ENCODE measurements around the gene RNU2-63P. TPM values are rescaled to one million over a fixed set of nuclear protein-coding genes. Genes with fewer than 3 reads are reported as not detected.

The RNU2-63P gene
- not detected for total RNA-seq
- long read RNA-seq = 0 reads

DNA sequence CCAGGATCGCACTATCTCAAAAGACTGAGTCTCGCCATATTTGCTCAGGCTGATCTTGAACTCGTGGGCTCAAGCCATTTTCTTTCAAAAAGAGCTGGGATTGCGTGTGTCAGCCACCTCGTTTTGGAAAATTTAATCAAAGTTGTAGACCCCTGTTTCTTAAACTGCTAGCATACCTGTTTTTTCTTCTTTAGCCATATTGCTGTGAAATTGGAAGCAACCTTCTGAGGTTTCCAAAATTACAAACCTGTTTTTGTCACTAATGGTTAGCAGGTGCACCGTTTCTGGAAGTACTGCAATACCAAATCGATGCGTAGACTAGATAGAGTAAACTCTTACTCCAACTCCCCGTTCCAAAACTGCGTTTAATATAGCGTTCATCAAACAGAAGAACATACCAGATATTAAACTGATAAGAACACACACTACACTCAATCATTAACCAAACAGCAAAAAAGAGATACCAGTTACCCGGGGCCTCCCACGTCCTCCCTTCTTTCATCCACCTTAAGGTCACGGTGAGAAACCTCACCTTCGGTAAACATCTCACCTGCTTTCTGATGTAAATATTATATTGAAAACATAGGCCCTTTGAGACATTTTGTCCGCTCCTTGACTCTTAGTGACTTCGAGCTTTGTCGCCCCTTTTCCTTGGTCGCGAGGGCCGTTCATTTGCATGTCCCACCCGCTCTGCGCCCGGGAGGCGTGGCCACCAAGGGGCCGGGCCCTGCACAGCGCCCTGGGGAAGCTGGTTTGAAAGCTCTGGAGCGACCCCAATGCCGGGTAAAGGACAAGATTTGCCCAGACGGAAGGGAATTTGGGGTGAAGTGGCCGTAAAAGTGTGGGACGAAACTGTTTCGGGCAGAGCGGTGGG is at the start of gene RNU2-63P:
Gene RNU2-63P (minus strand): TSS at position 462 of the 874 bp plus-strand sequence.
- peak within 1 kb of the TSS; percentile 89 for H3K27ac ChIP-seq
- H3K4me3 ChIP-seq = peak within 1 kb of the TSS; percentile 64
- H3K4me1 ChIP-seq = no peaks in the 10 kb centered on the region
- no peaks in the 10 kb centered on the region for H3K9me3 ChIP-seq
- H3K27me3 ChIP-seq = no peaks in the 10 kb centered on the region
- ATAC-seq = peak; percentile 94
- no peaks in the 10 kb centered on the region for H3K36me3 ChIP-seq
- TF ChIP-seq, protein P1, sequence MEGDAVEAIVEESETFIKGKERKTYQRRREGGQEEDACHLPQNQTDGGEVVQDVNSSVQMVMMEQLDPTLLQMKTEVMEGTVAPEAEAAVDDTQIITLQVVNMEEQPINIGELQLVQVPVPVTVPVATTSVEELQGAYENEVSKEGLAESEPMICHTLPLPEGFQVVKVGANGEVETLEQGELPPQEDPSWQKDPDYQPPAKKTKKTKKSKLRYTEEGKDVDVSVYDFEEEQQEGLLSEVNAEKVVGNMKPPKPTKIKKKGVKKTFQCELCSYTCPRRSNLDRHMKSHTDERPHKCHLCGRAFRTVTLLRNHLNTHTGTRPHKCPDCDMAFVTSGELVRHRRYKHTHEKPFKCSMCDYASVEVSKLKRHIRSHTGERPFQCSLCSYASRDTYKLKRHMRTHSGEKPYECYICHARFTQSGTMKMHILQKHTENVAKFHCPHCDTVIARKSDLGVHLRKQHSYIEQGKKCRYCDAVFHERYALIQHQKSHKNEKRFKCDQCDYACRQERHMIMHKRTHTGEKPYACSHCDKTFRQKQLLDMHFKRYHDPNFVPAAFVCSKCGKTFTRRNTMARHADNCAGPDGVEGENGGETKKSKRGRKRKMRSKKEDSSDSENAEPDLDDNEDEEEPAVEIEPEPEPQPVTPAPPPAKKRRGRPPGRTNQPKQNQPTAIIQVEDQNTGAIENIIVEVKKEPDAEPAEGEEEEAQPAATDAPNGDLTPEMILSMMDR (IDR thresholded peaks at IDR 0.05) = no peak
- intact Hi-C loops (cut with DNase I) = no loop called here
- peak; percentile 87 for DNase-seq

DNA sequence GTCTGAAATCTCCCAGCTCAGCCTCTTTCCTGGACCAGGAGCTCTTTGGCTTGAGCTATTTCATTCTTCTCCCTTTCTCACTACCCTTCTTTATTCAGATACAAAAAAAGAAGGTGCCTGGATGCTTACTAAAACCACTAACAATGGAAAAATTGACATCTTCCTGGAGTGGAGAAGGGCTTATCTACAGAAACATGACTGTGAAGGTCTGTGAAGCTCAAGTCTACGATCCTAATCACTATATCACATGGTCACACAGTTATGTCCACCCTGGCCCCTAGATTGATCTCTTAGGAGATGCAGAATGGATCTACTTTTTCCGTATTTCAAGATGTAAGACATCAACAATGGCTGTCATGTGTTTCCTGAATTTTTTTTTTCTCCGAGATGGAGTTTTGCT is 44.9 kb upstream of the RNU2-63P start:
- no peaks in the 10 kb centered on the region for H3K27me3 ChIP-seq
- intact Hi-C loops (cut with DNase I) = loop anchor here (10.0 kb wide), 1 partner anchor 104 kb away; no protein-coding TSS in a partner anchor

DNA sequence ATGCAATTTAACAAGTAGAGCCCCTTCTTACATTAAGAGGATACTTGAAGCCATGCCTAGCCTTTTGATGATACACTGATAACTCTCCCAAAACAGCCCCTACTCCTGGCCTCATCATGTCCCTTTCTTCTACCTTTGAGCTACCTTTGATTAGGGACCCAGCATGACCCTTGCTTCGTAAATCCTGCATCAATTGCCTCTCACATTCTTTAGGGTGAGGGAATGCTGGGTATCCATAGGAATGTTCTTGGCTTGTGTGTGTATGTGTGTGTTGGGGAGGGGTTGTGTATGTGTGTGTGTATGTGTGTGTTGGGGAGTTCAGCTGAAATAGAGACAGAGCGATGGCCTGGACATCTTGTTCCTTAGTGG is 44.5 kb upstream of the RNU2-63P start:
- Histone ChIP-seq H3K4me1 (no peaks in the 10 kb centered on the region), H3K36me3 (no peaks in the 10 kb centered on the region), H3K9me3 (no peaks in the 10 kb centered on the region), H3K27me3 (no peaks in the 10 kb centered on the region), H3K27ac (no peak overlapping the region), H3K4me3 (no peak overlapping the region)
- ATAC-seq (no peak), DNase-seq (no peak)
- intact Hi-C loops (cut with DNase I) = loop anchor here (10.0 kb wide), 1 partner anchor 104 kb away; no protein-coding TSS in a partner anchor
- TF ChIP-seq, protein P1 (IDR thresholded peaks at IDR 0.05) = no peak

More for the DNA sequence above, 44.9 kb upstream of the RNU2-63P start:
- Histone ChIP-seq H3K36me3 (no peaks in the 10 kb centered on the region), H3K4me3 (no peak overlapping the region), H3K9me3 (no peaks in the 10 kb centered on the region), H3K4me1 (no peaks in the 10 kb centered on the region), H3K27ac (no peak overlapping the region)
- no peak for ATAC-seq
- no peak for DNase-seq
- TF ChIP-seq, protein P1 (IDR thresholded peaks at IDR 0.05) = no peak

DNA sequence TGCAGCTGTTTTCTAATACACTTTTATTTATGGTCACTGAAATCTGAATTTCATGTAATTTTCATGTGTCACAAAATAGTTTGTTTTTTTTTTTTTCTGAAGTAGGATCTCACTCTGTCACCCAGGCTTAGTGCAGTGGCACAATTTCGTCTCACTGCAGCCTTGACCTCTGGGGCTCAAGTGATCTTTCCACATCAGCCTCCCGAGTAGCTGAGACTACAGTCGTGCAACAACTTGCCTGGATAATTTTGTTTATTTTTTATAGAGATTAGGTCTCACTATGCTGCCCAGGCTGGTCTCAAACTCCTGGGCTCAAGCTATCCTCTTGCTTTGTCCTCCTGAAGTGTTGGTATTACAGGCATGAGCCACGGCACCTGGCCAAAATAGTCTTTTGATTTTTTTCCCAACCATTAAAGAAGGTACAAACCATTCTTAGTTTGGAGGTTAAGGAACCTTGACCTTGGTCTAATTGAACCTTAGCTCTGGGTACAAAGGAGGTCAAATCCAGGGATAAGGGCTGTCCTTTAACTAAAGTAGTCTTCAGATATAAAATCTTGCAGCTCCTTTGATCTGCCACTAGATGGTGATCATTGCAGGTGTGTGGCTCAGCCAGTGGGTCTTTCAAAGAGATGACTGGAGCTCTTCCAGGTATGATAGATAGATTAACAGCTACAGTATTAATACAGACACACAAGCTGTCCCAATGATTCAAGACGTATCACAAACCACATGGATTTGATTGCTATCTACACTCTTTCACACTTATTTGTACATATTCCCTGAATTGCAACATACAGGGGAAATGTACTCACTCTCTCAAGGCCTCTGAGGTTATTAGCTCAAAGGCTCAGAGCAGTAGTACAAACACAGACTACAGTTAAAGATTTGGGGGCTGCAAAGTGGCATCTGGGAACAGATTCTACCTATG is 43.9 kb upstream of the RNU2-63P start:
- DNase-seq (no peak), ATAC-seq (peak; percentile 50)
- intact Hi-C loops (cut with DNase I) = loop anchor here (10.0 kb wide), 1 partner anchor 105 kb away; no protein-coding TSS in a partner anchor
- Histone ChIP-seq H3K4me3 (no peak overlapping the region), H3K9me3 (no peaks in the 10 kb centered on the region), H3K27ac (no peak overlapping the region), H3K27me3 (no peaks in the 10 kb centered on the region), H3K4me1 (no peaks in the 10 kb centered on the region), H3K36me3 (no peaks in the 10 kb centered on the region)
- TF ChIP-seq, protein P1 (IDR thresholded peaks at IDR 0.05) = peak; percentile 79

DNA sequence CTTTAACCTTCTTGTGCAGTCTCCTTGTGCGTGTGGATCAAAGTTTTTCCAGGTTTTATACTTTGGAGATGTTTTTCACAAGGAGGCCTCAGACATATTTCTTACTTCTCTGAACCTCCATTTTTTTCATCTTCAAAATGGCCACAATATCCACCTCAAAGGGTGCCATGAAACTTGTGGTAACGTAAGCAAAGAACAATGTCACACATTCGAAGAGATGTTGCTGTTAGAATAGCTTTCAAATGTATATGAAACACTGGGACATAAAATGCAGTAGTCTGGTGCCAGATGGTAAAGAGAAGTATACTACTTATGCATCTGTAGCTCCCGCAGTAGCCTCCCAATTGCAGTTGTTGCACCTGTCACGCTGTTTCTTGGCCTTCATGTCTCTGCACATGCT is 41.8 kb upstream of the RNU2-63P start:
- Histone ChIP-seq H3K36me3 (no peaks in the 10 kb centered on the region), H3K9me3 (no peaks in the 10 kb centered on the region), H3K27ac (no peak overlapping the region), H3K4me1 (peaks cover 13% of the 10 kb centered on the region), H3K27me3 (no peaks in the 10 kb centered on the region), H3K4me3 (no peak overlapping the region)
- TF ChIP-seq, protein P1 (IDR thresholded peaks at IDR 0.05) = no peak
- intact Hi-C loops (cut with DNase I) = no loop called here
- ATAC-seq (no peak), DNase-seq (no peak)
